GM19023 (cell line): ENCODE results near the gene CAPZA2.
"Not testable (repeated sequence)": the region's sequence is repeated elsewhere in the genome, so short reads cannot be mapped to it uniquely, and the experiment has no call there.

Experiments used
- ATAC-seq: cut with Tn5 transposase; IDR thresholded peaks from one replicate; pipeline ENCODE4 v1.9.1; 2021; ENCODE audit warnings: mild to moderate bottlenecking, moderate library complexity; ENCODE audit not compliant: unreplicated experiment

The CAPZA2 gene

GRCh38 chr7:116912269-116912909, 50.0 kb downstream of the CAPZA2 start:
- no peak for ATAC-seq

GRCh38 chr7:116918704-116919103, 56.3 kb downstream of the CAPZA2 start:
- ATAC-seq, result no peak

DNA sequence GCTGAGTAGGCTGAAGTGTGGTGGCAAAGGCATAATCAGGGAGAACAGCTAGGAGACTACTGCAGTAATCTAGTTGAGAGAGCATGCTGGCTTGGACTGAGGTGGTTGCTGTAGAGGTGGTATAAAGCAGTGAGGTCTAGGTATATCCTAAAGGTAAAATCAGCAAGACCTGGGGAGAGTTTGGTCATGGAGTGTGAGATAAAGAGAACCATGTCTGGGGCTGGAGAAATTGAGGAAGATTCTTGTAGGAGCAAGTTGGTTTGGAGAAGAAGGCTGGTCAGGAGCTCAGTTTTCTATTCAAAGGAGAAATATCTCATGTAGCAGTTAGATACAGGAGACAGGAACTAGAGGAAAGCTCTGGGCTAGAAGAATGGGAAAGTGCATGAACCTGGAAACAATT, 58.0 kb downstream of the CAPZA2 start:
- ATAC-seq, result no peak

DNA sequence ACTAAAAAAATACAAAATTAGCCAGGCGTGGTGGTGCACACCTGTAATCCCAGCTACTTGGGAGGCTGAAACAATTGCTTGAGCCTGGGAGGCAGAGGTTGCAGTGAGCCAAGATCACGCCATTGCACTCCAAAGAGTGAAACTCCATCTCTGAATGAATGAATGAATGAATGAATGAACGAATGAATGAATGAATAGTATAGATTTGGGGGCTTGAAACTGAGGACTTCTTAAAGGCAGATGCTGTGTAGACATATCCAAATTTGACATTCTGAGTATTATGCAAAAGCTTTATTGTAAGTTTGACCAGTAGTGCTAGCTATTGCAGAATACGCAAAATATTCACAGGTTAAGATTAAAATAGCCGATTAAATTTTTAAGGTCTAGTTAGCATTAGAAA, 60.2 kb downstream of the CAPZA2 start:
- ATAC-seq, result no peak

DNA sequence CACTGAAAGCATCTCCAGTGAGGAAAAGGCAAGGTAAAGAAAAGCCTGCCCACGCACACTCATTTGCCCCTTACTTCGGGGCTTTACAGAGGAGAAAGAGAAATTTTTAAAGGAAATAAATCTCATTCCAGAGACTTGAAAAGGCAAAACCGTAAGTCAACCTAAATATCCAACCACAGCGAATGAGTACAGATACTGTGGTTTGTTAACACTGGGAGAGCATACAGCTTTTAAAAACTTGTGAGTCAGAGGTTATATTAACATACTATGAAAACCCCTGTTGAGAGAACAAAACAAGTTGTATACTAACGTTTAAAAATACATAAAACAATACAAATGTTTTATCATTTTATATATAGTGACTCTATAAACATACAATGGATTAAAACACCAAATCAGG, 62.4 kb downstream of the CAPZA2 start:
- no peak for ATAC-seq

DNA sequence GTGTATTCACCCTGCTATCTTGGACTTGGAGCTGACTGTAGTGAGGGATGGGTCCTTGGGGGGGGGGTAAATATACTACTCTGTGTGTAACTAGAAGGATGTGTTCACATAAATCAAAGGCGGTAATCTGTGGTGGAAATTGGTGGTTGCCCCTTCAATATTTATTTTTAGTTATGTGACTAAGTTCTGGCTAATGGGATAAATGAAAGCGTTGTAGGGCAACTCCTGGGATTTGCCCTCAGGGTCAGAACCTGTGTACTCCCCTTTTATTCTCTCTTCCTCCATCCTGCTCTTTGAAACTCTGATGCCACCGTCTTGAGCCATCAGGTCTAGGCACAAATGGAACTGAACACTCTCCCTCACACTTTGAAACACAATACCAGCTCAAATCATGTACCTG, 66.6 kb downstream of the CAPZA2 start:
- ATAC-seq, result no peak

- ATAC-seq, result no peak
These were observed 67.8 kb downstream of the CAPZA2 start for GRCh38 chr7:116929914-116930913.

- ATAC-seq, result no peak
These were observed 70.2 kb downstream of the CAPZA2 start for GRCh38 chr7:116932566-116932965.

- no peak for ATAC-seq
These were observed 71.1 kb downstream of the CAPZA2 start for GRCh38 chr7:116933465-116933864.

- no peak for ATAC-seq
These were observed 72.2 kb downstream of the CAPZA2 start for GRCh38 chr7:116934580-116934979.

DNA sequence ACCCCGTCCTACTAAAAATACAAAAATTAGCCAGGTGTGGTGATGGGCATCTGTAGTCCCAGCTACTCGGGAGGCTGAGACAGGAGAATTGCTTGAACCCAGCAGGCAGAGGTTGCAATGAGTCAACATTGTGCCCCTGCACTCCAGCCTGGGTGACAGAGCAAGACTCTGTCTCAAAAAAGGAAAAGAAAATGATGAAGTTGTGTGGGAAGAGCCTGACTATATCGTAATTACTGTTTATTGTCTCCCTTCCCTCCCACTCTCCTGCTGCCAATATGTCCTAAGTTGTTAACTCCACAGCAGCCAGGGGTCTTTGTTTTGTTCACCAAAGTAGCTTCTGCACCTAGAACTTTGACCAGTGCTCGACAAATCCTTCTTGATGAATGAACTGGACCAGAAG, 74.5 kb downstream of the CAPZA2 start:
- not testable (repeated sequence) for ATAC-seq

DNA sequence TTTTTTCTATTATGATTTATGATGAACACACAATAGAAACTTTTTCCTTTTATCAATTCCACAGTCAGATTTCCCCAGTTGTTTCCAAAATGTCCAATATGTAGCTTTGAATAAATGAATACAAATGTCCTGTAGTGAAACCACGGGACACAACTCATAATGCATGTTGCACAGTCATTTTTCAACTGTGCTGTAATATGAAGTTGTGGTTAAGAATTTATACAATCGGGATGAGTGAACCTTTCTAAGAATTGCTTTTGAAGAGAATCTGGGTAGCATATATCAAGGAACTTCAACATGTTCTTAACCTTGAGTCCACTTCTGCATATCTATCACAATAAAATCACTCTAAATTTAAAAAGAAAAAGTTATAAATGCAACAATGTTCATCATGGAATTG, 76.3 kb downstream of the CAPZA2 start:
- ATAC-seq, result no peak

DNA sequence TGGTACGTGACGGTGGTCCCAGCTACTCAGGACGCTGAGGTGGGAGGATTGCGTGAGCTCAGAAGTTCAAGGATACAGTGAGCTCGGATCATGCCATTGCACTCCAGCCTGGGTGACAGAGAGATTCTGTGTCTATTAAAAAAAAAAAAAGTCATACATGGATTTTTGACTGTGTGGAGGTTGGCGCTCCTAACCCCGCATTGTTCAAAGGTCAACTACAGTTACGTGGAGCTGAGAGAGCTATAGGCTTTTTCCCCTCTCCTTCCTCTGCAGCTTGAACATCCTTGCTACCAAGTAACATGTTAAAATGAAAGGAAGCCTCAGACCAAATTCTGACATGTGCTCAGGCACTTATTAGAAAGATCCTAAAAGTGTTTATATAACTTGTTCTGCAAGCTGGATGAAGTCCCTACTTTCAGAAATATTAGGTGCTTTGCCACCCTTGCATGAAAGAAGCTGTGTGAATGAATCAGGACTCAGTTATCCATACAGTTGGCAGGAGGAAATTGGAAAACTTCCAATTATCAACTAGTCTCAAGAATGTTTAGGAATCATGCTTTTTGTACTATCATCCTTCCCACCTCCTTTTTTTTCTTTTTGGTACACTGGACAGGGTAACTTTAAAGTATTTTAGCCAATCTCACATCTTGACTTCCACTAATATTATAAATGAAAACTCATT, 78.4 kb downstream of the CAPZA2 start:
- ATAC-seq, result no peak

DNA sequence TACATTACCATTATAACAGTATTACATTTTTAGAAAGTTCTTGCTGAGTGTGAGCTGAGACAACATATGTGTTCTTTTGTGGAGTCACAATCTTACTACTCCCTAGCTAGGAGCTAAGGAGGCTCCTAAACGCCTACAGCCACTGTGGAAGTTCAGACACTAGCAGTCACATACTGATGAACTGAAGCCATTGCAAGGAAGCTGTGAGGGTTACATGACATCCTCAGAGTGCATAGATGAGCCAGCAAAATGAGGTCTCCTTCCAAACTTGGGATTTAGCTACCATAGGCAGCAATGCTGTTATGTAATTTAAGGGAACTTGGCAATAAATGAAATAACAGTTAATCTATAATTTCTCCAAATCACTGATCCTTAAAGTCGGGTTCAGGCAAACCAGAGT, 80.1 kb downstream of the CAPZA2 start:
- ATAC-seq, result no peak

- ATAC-seq, result no peak
These were observed 86.5 kb downstream of the CAPZA2 start for GRCh38 chr7:116948934-116949333.

DNA sequence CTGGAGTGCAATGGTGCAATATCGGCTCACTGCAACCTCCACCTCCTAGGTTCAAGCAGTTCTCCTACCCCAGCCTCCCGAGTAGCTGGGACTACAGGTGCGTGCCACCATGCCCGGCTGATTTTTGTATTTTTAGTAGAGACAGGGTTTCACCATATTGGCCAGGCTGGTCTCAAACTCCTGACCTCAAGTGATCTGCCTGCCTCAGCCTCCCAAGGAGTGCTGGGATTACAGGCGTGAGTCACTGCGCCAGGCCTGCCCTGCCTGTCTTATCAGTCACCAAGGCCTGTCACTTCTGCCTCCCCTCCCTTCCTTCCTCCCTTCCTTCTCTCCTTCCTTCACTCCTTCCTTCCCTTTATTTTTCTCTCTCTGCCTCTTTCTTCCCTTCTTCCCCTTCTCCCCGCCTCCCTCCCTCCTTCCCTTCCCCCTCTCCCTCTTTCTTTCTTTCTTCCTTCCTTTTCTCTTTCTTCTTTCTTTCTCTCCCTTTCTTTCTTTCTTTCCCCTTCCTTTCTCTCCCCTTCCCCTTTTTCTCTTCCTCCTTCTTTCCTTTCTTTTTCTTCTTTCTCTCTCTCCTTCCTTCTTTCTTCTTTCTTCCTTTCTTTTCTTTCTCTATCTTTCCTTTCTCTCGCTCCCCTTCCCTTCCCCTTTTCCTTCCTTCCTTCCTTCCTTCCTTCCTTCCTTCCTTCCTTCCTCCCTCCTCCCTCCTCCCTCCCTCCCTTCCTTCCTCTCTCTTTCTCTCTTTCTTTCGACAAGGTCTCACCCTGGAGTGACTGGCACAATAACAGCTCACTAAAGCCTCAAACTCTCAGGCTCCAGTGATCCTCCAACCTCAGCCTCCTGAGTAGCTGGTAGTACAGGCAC, 87.8 kb downstream of the CAPZA2 start:
- ATAC-seq, result no peak

DNA sequence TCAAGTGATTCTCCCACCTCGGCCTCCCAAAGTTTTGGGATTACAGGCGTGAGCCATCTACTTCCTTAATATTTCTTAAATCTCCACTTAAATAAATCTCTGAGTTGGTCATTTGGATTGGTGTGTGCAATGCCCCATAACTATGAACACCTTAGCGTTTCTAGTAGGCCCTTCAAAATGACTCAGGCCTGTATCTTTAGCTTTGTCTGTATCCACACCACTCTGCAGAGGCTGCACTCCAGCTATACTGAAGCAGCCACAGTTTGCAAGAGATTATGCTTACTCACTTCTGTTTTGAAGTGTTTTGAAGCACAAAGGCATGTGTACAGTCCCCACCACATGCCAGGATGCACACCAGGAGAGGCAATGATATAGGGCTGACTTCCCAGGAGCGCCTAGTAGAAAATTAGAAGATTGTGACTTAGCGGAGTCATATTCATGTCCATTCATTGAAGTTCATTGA, 88.5 kb downstream of the CAPZA2 start:
- no peak for ATAC-seq

DNA sequence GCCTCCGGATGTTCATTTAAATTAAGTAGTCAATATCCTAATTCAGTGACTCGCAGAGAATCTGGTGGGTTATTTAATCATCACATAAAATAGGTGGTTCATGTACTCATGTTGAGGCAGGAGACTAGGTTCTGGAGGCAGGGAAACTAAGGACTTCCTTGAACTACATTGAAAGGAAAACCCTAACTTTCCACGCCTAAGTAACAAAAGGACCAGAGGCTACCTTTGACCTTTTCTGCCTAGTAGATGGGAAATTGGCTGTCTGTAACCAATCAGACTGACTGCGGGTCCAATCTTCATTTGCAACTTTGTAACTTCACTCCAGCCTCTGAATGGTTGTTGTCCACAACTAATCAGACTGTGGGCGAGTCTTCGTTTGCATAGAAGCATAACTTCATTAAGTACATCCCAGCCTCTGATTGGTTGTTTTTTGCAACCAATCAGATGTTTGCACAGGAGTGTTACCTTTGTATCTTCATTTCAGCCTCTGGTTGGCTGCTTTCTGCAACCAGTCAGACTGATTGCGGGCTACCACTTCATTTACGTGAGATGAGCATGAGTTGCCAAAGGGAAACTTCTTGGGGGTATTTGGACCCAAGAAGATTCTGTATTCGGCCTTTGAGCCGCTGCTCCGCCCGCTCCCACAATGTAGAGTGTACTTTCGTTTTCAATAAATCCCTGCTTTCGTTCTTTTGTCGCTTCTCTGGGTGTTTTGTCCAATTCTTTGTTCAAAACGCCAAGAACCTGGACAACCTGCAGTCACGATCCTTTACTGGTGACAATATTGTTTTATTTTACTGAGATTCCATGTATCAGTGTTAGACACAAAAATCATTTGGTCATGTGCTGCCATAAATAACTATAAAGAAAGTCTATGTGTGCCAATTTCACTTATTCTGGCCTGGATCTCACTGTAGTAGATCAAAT, 89.2 kb downstream of the CAPZA2 start:
- no peak for ATAC-seq

DNA sequence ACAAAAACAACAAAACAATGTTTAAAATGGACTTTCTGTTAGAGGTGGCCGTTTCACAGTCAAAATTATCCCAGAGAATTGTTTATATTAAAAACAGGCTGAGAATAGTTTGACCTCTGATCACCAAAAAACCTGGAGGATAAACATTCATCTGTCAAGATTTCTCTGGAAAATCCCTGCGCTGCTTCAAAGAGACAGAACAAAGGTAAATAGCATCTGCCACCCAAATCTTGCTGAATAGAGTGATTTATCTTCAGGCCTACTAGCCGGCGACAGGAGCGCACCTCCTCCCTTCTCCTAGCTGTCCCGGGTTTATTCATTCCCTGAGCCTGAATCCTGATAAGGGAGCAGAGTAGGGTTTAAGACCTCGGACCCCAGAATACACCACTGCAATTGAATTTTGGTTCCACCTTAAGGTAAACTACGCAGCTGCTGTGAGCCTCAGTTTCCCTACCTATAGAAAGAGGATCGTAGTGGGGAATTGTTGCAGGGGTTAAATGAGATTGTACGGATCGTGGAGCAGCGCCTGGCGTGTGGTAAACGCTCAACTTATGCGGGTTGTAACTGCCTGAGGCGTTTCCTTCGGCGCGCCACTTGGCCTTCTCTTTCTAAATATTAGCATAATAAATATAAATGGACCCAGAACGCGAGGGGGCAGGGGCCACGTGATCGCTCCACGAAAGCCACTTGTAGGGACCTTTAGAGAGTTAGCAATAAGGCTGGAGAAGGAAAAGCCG, 90.4 kb downstream of the CAPZA2 start:
- peak; percentile 18 for ATAC-seq
